Adipocyte (in vitro differentiated cells): Measurements from ENCODE around the gene PITPNC1.

Experiments
- DNase-seq: peaks from one replicate; pipeline ENCODE4 v3.0.0-alpha.2; 2015; ENCODE audit warnings: low read depth
- H3K27me3 ChIP-seq: replicated peaks from 2 replicates; pipeline ENCODE4 v1.7.0; 2013; ENCODE audit warnings: mild to moderate bottlenecking, low read length, moderate library complexity; ENCODE audit not compliant: control insufficient read depth, insufficient read depth
- H3K36me3 ChIP-seq: 2 replicates; pipeline ENCODE4 v1.7.0; 2013; ENCODE audit warnings: low read length, mild to moderate bottlenecking, moderate library complexity; ENCODE audit not compliant: control insufficient read depth, insufficient read depth, severe bottlenecking
- H3K4me1 ChIP-seq: 2 replicates; pipeline ENCODE4 v1.7.0; 2013; ENCODE audit warnings: mild to moderate bottlenecking, low read length, moderate library complexity; ENCODE audit not compliant: control insufficient read depth, insufficient read depth
- H3K4me3 ChIP-seq: 2 replicates; pipeline ENCODE4 v1.7.0; 2013; ENCODE audit warnings: mild to moderate bottlenecking, low read length, moderate library complexity
- H3K9ac ChIP-seq: 2 replicates; pipeline ENCODE4 v1.7.0; 2013; ENCODE audit warnings: mild to moderate bottlenecking, low read length, moderate library complexity
- H3K9me3 ChIP-seq: 2 replicates; pipeline ENCODE4 v1.7.0; 2013; ENCODE audit warnings: mild to moderate bottlenecking, low read length, moderate library complexity; ENCODE audit not compliant: control insufficient read depth

Gene PITPNC1

DNA sequence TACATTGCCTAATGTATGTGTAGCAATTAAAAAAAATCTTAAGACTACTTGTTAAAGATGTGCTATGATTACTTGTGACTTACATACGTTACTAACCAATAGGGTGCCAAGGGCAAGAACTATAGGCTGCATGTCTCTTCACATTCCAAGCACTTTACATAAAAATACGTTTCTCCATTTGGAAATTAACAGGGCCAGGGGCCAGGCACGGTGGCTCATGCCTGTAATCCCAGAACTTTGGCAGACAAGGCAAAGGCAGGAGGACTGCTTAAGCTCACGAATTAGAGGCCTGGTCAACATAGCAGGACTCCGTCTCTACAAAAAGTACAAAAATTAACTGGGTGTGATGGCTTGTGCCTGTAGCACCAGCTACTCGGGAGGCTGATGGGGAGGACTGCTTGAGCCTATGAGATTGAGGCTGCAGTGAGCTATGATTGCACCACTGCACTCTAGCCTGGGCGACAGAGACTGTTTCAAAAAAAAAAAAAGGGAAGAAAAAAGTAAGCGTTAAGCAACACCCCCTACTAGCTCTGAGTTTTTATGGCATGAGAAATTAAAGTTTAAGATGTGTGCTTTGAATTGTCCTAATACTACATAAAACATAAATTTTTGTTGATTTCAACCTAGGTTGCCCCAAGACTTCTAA, 23.0 kb upstream of the PITPNC1 start:
- Histone ChIP-seq H3K9ac (no peak overlapping the region), H3K9me3 (no peaks in the 10 kb centered on the region), H3K27me3 (no peaks in the 10 kb centered on the region), H3K4me1 (peaks cover 9% of the 10 kb centered on the region), H3K36me3 (peaks cover 76% of the 10 kb centered on the region), H3K4me3 (no peak overlapping the region)
- DNase-seq, result no peak

DNA sequence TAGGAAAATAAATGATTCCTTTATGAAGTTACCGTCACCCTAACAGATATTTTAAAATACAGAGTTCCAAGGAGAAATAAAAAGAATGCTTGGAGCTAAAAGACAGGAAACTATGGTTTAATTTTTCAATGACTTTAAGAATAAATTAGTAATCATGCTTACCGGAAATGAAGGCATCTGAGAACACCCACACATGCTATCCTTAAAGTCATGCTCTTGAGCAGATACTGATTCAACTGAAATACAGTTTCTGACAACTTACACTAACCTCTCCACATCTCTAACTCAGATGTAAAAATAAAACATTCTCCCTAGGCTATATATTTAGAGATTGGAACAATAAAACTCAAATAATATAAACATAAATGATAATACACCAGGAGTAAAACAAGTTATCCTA, 18.5 kb upstream of the PITPNC1 start:
- H3K9me3 ChIP-seq, result no peaks in the 10 kb centered on the region
- no peaks in the 10 kb centered on the region for H3K27me3 ChIP-seq
- peaks cover 23% of the 10 kb centered on the region for H3K4me1 ChIP-seq
- no peak overlapping the region for H3K9ac ChIP-seq
- DNase-seq, result no peak
- H3K36me3 ChIP-seq, result peaks cover 55% of the 10 kb centered on the region
- no peak overlapping the region for H3K4me3 ChIP-seq

DNA sequence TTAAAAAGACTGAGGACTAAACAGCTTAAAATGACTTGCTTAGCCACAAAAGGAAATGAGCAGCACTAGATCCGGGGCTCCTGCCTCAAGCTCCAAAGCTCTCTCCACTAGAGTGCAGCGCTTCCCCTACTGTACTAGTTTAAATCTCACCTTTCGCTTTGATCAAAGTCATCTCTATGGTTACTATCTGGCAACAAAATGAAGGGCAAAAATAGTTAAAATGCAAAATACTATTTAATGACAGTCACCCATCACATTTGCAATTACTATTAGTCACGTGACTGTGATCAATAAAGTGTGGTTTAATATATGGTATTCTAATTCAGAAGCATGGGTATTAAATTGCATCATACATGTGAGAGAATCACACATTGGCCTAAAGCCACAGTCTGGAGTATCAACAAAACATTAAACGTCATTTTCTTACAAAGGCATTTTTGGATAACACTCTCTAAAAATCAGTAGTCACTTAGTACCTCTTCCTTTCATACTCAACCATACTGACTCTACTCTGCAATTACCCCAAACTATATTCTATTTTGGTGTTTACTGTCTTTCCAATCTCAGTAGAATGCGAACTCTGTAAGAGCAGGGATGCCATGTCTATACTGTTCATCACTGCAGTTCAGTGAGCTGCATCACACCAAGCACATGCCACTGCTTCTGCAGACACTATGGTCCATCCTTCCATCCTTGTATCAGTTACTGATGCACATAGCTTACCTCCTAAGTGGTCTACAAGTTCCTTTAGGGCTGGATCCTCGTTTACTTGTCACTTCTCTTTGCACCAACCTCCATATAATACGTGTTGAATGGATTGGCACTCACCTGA, 16.9 kb upstream of the PITPNC1 start:
- no peaks in the 10 kb centered on the region for H3K27me3 ChIP-seq
- H3K9ac ChIP-seq, result no peak overlapping the region
- peak; percentile 24 for DNase-seq
- H3K4me1 ChIP-seq, result peaks cover 36% of the 10 kb centered on the region
- no peak overlapping the region for H3K4me3 ChIP-seq
- peaks cover 39% of the 10 kb centered on the region for H3K36me3 ChIP-seq
- H3K9me3 ChIP-seq, result no peaks in the 10 kb centered on the region

DNA sequence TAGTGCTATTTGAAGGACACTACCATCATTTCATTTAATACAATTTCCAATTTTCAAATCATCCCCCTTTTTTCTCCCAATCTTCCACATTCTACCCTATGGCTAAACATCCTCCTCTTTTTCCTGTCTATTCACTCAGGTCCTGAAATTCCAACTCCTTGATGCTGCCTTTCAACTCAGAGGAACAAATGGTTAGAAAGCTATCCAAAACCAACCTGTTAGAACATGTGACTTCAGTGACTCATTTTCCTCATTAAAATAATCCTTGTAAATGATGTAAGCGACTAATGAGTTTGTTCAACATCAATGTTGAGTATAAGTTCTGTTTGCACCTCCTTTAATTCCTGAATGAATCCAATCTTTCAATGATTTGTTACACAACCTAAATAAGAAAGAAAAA, 16.2 kb upstream of the PITPNC1 start:
- DNase-seq, result no peak
- peaks cover 32% of the 10 kb centered on the region for H3K36me3 ChIP-seq

DNA sequence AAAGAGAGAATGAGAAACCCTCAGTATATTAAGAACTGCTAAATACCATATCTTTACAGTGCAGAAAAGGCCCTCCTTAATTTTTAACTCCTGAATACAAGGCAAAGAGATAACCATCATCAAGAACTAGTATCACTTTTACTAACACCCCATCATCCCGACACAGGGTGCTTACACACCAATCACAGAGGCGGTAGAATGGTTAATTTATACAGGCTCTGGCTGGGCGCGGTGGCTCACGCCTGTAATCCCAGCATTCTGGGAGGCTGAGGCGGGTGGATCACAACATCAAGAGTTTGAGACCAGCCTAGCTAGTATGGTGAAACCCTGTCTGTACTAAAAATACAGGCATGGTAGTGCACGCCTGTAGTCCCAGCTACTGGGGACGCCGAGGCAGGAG, 14.9 kb upstream of the PITPNC1 start:
- Histone ChIP-seq H3K27me3 (no peaks in the 10 kb centered on the region), H3K4me1 (peaks cover 44% of the 10 kb centered on the region), H3K9me3 (no peaks in the 10 kb centered on the region), H3K9ac (no peak overlapping the region), H3K36me3 (peaks cover 22% of the 10 kb centered on the region), H3K4me3 (no peak overlapping the region)
- DNase-seq, result no peak

More for the DNA sequence above, 16.2 kb upstream of the PITPNC1 start:
- Histone ChIP-seq H3K27me3 (no peaks in the 10 kb centered on the region), H3K9ac (no peak overlapping the region), H3K4me3 (no peak overlapping the region), H3K9me3 (no peaks in the 10 kb centered on the region), H3K4me1 (peaks cover 39% of the 10 kb centered on the region)

DNA sequence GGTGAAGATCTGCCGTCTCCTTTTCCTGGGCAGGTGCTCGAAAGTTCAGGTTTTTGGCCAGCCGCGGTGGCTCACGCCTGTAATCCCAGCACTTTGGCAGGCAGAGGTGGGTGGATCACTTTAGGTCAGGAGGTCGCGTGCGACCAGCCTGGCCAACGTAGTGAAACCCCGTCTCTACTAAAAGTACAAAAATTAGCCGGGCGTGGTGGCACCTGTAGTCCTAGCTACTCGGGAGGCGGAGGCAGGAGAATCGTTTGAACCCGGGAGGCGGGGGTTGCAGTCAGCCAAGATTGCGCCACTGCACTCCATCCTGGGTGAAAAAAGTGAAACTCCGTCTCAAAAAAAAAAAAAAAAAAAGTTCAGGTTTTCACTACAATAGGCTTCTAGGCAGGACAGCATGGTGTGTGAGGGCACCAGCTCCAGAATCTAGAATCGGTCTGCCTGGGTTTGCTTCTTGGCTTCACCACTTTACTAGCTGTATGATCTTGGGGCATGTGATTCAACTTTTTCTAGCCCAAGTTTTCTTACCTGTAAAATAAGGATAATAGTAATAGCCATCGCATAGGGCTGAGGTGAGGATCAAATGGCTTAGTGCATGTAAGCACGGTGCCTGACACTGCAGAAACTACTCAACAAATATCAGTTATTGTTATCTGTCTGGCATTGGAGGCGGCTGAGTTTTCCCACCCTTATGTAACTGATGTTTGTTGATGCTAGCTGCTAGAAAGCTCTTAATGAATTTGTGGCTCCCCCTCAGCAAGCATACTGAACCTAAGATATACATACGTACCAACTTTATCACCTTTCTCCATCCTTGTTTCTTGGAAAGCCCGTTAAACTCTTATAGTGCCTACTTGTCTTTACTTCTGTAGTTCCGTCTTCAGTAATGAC, 12.0 kb upstream of the PITPNC1 start:
- peak overlapping the region; percentile 94 for H3K4me3 ChIP-seq
- peaks cover 30% of the 10 kb centered on the region for H3K4me1 ChIP-seq
- peaks cover 14% of the 10 kb centered on the region for H3K36me3 ChIP-seq
- no peaks in the 10 kb centered on the region for H3K9me3 ChIP-seq
- DNase-seq, result no peak
- H3K27me3 ChIP-seq, result no peaks in the 10 kb centered on the region
- peak overlapping the region; percentile 97 for H3K9ac ChIP-seq

DNA sequence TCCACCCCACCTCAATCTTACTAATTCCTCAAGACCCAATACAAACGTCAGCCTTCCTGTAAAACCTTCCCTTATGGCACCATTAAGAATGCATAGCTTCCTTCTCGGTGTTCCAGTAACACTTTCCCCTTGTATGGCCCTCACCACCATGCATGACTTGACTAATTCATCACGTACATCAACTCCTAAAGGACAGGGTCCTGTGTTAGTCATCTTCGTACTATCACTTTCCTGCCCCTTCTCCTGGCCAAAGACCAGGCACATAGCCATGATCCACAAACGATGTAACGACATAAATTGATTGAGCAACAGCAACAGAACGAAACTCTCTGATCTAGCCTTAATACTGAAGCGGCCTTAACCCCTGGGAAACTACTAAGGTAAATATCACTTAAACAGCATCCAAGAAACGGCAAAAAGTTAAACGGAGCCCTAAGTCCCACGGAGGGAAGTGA, 11.3 kb upstream of the PITPNC1 start:
- Histone ChIP-seq H3K36me3 (peaks cover 7% of the 10 kb centered on the region), H3K27me3 (no peaks in the 10 kb centered on the region), H3K9me3 (no peaks in the 10 kb centered on the region), H3K4me3 (peak overlapping the region; percentile 94), H3K9ac (peak overlapping the region; percentile 97), H3K4me1 (peaks cover 29% of the 10 kb centered on the region)
- DNase-seq, result peak; percentile 79

DNA sequence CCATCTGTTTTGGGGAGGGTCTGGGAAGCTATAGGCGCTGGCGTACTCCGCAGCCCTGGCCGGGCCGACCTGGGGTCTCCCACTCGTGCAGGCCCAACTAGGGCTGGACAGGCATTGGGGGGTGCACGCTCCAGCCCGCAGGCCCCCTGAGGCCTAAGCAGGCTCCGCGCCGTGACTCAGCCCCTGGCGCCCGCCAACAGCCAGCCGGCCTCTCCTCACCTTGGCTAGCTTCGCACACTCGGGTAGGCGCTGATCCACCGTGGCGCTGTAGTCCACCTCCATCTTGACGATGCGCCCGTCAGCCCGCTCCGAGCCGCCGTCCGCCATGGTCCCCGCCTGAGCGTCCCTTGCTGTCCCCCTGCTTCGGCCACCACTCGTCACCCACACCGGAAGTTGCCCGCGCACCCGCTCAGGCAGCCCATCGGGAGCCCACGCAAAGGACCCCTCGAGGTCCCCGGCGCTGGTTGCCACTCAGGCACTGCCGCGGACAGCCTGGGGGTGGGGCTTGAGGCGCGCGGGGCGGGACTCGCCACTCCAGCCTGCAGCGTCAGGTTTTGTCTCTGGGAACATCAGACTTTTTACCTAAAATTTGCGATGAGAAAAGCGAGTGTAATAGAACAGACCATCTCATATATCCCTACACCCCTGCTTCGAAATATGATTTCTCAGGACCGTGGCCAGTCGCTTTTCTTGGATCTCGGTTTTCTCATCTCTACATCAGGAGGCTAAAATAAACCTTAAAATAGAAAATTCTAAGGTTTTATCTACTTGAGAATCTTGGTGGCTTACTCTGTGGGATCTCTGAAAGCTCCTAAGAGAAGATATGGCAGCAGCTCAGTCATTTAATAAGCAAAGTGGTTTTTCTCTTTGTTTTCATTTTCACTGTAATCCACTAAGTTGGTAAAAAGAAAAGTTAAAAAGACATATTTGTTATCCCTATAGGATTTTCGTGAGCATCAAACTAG, 10.6 kb upstream of the PITPNC1 start, which contains the start of gene PSMD12:
PSMD12 (minus strand) TSS at position 385 of the 965 bp plus-strand sequence; CDS start at position 327, 58 bp downstream.
- H3K4me3 ChIP-seq, result peak within 1 kb of the TSS; percentile 94
- H3K9me3 ChIP-seq, result no peaks in the 10 kb centered on the region
- no peaks in the 10 kb centered on the region for H3K27me3 ChIP-seq
- H3K36me3 ChIP-seq, result no peaks in the 10 kb centered on the region
- peak; percentile 96 for DNase-seq
- H3K9ac ChIP-seq, result peak within 1 kb of the TSS; percentile 97
- H3K4me1 ChIP-seq, result peaks cover 29% of the 10 kb centered on the region

DNA sequence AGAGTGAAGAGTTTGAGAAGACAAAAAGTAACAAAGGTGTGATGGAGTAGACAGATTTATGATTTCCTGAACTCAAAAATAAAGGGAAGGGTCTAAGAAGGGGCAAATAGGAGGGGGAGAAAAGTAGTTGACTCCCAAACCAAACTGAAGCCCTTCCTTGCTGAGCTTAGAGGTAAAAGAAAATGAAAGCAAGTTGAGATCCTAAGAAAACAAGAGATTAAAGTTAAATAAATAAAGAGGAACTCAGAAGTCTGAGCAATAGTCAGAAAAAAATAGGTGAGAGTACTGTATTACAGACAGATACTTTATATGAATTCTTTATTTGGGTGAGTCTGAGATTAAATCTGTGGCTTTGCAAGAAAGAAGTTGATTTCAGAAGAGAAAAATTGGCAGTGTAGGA, 7.4 kb upstream of the PITPNC1 start:
- Histone ChIP-seq H3K4me3 (no peak overlapping the region), H3K9me3 (no peaks in the 10 kb centered on the region), H3K36me3 (no peaks in the 10 kb centered on the region), H3K4me1 (peaks cover 13% of the 10 kb centered on the region), H3K27me3 (no peaks in the 10 kb centered on the region), H3K9ac (no peak overlapping the region)
- peak; percentile 16 for DNase-seq

DNA sequence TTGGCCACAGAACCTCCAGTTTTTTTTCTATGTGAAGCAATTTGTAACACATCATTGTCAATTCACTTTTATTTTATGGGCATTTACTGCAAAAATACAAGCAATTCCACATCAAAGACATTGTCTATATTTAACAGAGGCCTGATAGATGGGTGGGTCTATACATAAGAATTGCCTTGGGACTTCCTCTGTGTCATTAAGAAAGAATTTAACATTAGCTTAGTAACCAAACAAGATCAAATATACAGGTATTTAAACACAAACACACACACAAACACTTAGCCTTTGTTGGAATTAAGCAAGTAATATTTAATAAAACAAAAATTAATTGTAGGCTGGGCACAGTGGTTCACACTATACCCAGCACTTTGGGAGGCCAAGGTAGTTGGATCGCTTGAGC, 4.3 kb upstream of the PITPNC1 start:
- no peak for DNase-seq
- peaks cover 11% of the 10 kb centered on the region for H3K4me1 ChIP-seq

More for the DNA sequence above, 4.3 kb upstream of the PITPNC1 start:
- Histone ChIP-seq H3K9ac (no peak overlapping the region), H3K36me3 (no peaks in the 10 kb centered on the region), H3K27me3 (no peaks in the 10 kb centered on the region), H3K9me3 (no peaks in the 10 kb centered on the region), H3K4me3 (no peak overlapping the region)
